Measurements from ENCODE around the gene CLASP2.
"Not testable (repeated sequence)": the region's sequence is repeated elsewhere in the genome, so short reads cannot be mapped to it uniquely, and the experiment has no call there.

CLASP2 gene

DNA sequence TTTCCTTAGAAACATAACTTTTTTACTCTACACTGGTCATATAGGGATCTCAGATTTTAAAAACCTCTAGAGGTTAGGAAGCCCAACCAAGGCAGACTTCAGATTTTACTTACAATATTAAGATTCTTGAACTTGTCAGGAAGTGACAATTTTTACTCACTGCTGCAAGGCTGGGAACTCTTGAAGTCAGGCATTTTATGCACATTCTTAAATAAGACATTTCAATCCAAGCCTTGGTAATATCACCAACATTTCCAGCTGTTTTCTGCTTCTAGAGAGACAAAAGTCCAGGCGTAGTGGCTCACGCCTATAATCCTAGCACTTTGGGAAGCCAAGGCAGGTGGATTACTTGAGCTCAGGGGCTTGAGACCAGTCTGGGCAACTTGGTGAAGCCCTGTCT lies 244.2 kb downstream of the CLASP2 start:
- no peak for DNase-seq (ENCODE audit: extremely low read depth, low read depth)
- TF ChIP-seq, protein P1, sequence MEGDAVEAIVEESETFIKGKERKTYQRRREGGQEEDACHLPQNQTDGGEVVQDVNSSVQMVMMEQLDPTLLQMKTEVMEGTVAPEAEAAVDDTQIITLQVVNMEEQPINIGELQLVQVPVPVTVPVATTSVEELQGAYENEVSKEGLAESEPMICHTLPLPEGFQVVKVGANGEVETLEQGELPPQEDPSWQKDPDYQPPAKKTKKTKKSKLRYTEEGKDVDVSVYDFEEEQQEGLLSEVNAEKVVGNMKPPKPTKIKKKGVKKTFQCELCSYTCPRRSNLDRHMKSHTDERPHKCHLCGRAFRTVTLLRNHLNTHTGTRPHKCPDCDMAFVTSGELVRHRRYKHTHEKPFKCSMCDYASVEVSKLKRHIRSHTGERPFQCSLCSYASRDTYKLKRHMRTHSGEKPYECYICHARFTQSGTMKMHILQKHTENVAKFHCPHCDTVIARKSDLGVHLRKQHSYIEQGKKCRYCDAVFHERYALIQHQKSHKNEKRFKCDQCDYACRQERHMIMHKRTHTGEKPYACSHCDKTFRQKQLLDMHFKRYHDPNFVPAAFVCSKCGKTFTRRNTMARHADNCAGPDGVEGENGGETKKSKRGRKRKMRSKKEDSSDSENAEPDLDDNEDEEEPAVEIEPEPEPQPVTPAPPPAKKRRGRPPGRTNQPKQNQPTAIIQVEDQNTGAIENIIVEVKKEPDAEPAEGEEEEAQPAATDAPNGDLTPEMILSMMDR (IDR thresholded peaks at IDR 0.05; ENCODE audit: low read depth, low read length), result no peak

DNA sequence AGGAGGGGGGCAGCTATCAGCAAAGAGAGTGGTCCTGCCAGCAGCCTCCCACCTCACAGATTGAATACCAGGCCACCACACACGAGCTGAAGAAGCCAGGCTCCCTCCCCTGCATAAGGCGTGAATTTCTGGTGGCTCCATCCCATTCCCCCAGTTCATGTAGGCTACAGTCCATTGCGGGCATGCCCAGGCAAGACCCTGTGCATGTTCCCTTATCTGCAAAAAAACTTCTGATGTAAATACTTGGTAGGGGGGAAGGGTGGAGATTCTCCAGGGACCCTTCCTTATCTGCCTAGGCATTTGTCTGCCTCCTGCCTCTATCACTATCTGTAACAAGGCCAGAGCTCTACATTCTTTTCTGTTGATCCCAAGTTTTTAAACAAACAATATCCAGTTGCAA lies 250.3 kb downstream of the CLASP2 start:
- DNase-seq (ENCODE audit: extremely low read depth, low read depth), result no peak
- TF ChIP-seq, protein P1 (IDR thresholded peaks at IDR 0.05; ENCODE audit: low read depth, low read length), result no peak

DNA sequence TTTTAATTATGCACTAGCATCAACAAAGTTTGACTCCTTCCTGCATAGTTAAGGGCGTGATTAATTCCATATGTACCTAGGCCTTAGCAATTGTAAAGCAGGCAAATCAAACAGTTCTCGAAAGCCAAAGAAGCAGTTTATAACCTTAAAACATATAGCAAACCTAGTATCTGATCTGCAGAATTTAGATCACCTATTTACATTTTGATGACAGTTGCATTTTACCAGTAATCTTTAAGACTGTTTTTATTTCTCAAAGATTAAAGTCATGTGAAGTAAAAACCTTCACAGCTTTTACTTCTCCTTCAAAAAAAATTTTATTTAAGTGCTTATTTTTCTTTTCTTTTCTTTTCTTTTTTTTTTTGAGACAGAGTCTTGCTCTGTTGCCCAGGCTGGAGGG lies 257.0 kb downstream of the CLASP2 start:
- DNase-seq (ENCODE audit: extremely low read depth, low read depth), result no peak
- TF ChIP-seq, protein P1 (IDR thresholded peaks at IDR 0.05; ENCODE audit: low read depth, low read length), result no peak

DNA sequence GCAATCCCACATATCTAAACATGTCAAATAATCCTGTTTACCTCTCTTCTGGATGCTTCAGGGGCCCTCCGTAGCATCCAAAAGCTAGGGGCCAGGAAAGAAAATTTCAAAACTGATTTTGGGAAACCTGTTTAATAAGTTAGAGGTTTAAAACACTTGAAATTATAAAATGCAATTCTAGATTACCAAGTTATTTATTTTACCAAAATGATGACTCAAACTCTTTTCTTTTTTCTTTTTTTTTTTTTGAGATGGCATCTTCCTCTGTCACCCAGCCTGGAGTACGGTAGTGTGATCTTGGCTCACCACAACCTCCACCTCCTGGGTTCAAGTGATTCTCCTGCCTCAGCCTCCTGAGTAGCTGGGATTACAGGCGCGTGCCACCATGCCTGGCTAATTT lies 258.5 kb downstream of the CLASP2 start:
- DNase-seq (ENCODE audit: extremely low read depth, low read depth), result not testable (repeated sequence)

DNA sequence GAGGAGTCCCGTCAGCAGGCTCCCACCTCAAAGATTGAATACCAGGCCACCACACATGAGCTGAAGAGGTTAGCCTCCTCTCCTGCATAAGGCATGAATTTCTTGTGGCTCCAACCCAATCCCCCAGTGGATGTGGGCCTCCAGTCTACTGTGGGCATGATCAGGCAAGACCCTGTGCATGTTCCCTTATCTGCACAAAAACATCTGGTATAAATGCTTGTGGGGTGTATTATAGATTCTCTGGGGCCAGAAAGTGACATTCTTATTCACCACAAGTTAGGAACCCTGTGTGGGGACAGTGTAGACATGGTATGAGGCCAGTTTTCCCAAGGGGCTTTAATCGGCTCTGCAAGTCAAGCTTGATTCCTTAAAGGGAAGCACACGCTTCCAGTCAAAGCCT lies 259.6 kb downstream of the CLASP2 start:
- no peak for DNase-seq (ENCODE audit: extremely low read depth, low read depth)
- TF ChIP-seq, protein P1 (IDR thresholded peaks at IDR 0.05; ENCODE audit: low read depth, low read length), result no peak

DNA sequence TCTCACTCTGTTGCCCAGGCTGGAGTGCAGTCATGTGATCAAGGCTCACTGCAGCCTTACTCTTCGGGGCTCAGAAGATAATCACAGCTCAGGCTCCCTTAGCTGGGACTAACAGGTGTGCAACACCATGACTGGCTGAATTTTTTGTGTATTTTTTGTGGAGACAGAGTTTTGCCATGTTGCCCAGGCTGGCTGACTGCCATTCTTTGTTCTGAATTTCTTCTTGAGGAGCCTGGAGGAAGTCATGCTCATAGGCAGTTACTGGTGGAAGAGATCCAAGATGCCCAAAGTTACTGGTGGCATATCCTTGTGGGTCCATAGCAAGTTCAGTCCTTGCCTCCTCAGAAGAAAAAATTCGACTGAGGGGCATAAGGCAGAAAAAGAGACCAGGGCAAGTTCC lies 261.3 kb downstream of the CLASP2 start:
- TF ChIP-seq, protein P1 (IDR thresholded peaks at IDR 0.05; ENCODE audit: low read depth, low read length), result no peak
- no peak for DNase-seq (ENCODE audit: extremely low read depth, low read depth)

DNA sequence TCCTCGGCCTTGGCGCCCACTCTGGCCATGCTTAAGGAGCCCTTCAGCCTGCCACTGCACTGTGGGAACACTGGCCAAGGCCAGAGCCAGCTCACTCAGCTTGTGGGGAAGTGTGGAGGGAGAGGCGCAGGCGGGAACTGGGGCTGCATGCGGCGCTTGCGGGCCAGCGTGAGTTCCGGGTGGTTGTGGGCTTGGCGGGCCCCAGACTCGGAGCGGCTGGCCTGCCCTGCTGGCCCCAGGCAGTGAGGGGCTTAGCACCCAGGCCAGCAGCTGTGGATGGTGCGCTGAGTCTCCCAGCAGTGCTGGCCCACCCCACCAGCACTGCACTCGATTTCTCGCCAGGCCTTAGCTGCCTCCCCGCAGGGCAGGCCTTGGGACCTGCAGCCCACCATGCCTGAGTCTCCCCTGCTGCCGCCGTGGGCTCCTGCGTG lies 264.7 kb downstream of the CLASP2 start:
- DNase-seq (ENCODE audit: extremely low read depth, low read depth), result no peak
- TF ChIP-seq, protein P1 (IDR thresholded peaks at IDR 0.05; ENCODE audit: low read depth, low read length), result no peak

DNA sequence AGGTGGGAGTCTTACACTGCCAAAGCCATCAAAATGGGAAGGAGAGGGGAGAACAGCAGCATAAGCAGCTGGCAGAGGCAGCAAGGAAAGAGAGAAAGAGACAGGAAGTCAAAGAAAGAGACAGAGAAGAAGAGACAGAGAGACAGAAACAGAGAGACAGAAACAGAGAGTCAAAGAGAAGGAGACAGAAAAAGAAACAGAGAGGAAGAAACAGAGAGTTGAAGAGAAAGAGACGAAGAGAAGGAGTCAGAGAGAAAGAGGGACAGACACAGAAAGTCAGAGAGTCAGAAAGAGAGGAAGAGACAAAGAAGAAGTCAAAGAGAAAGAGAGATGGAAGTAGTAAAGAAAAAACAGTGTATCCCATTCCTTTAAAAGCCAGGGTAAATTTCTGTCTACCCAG lies 266.1 kb downstream of the CLASP2 start:
- DNase-seq (ENCODE audit: extremely low read depth, low read depth), result not testable (repeated sequence)

DNA sequence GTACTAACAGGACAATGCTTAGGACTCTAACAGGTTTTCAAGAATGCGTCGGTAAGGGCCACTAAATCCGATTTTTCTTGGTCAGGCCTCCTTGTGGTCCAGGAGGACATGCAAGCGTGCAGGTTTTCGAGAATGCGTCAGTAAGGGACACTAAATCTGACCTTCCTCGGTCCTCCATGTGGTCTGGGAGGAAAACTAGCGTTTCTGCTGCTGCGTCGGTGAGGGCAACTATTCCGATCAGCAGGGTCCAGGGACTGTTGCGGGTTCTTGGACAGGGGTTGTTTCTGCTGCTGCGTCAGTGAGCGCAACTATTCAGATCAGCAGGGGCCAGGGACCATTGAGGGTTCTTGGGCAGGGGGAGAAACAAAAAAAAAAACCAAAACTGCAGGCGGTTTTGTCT lies 270.1 kb downstream of the CLASP2 start:
- TF ChIP-seq, protein P1 (IDR thresholded peaks at IDR 0.05; ENCODE audit: low read depth, low read length), result no peak
- no peak for DNase-seq (ENCODE audit: extremely low read depth, low read depth)

DNA sequence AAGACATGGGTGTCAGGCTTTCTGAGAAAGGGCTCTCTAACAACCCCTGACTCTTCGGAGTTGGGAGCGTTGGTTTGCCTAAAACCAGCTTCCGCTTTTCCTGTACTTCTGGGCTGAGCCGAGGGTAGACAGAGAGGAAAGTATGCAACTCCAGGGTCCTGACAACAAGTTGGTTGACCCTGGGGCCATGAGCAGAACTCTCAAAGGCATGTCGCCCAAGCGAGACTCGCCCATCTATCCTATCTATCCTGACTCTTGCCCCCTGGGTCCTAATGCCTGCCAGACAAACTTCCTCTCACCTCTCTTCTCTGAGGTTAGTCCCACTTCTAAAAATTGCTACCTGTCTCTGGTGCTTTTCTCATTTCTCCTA lies 270.8 kb downstream of the CLASP2 start:
- not testable (repeated sequence) for DNase-seq (ENCODE audit: extremely low read depth, low read depth)

Measured in AG09319 (cell line).